GM18909 (cell line): ENCODE data around the gene TTLL13.
"Not testable (repeated sequence)": the region's sequence is repeated elsewhere in the genome, so short reads cannot be mapped to it uniquely, and the experiment has no call there.

Experiments
- ATAC-seq: cut with Tn5 transposase; IDR thresholded peaks from one replicate; pipeline ENCODE4 v1.9.1; 2021; ENCODE audit warnings: mild to moderate bottlenecking; ENCODE audit not compliant: unreplicated experiment, poor library complexity

TTLL13 gene

GRCh38 chr15:90278467-90278866 is 29.1 kb downstream of the TTLL13 start:
- not testable (repeated sequence) for ATAC-seq

GRCh38 chr15:90280743-90281142 is 31.4 kb downstream of the TTLL13 start:
- ATAC-seq: not testable (repeated sequence)

- not testable (repeated sequence) for ATAC-seq
Observed at GRCh38 chr15:90281637-90282036, 32.3 kb downstream of the TTLL13 start.

- no peak for ATAC-seq
Observed at GRCh38 chr15:90286678-90287077, 37.3 kb downstream of the TTLL13 start.

- ATAC-seq: no peak
Observed at GRCh38 chr15:90287101-90287500, 37.7 kb downstream of the TTLL13 start.

GRCh38 chr15:90287946-90288345 is 38.6 kb downstream of the TTLL13 start:
- no peak for ATAC-seq

- no peak for ATAC-seq
Observed at GRCh38 chr15:90291679-90292356, 42.5 kb downstream of the TTLL13 start.

GRCh38 chr15:90293040-90293810 is 43.9 kb downstream of the TTLL13 start:
- not testable (repeated sequence) for ATAC-seq

- no peak for ATAC-seq
Observed at GRCh38 chr15:90294159-90294558, 44.8 kb downstream of the TTLL13 start.

- ATAC-seq: no peak
Observed at GRCh38 chr15:90294601-90295269, 45.4 kb downstream of the TTLL13 start.

GRCh38 chr15:90295270-90295648 is 45.9 kb downstream of the TTLL13 start:
- ATAC-seq: no peak

- ATAC-seq: not testable (repeated sequence)
Observed at GRCh38 chr15:90296316-90296884, 47.0 kb downstream of the TTLL13 start.

GRCh38 chr15:90297021-90297420 is 47.7 kb downstream of the TTLL13 start:
- no peak for ATAC-seq

- ATAC-seq: no peak
Observed at GRCh38 chr15:90300541-90300940, 51.2 kb downstream of the TTLL13 start.

- ATAC-seq: no peak
Observed at GRCh38 chr15:90300988-90301706, 51.8 kb downstream of the TTLL13 start.

GRCh38 chr15:90301707-90302300 is 52.4 kb downstream of the TTLL13 start:
- ATAC-seq: no peak

GRCh38 chr15:90305355-90305754 is 56.0 kb downstream of the TTLL13 start:
- not testable (repeated sequence) for ATAC-seq

GRCh38 chr15:90305932-90306331 is 56.6 kb downstream of the TTLL13 start:
- no peak for ATAC-seq

GRCh38 chr15:90306560-90306959 is 57.2 kb downstream of the TTLL13 start:
- peak; percentile 61 for ATAC-seq

- ATAC-seq: no peak
Observed at GRCh38 chr15:90307661-90308060, 58.3 kb downstream of the TTLL13 start.
